K562 (cell line): ENCODE results near the gene PDLIM5. TPM values are rescaled to one million over a fixed set of nuclear protein-coding genes. Genes with fewer than 3 reads are reported as not detected.

Source experiments
- ATAC-seq: fragments of 200-7000 bp; cut with Tn5 transposase; 3 replicates; pipeline ENCODE4 v1.9.1; 2020; ENCODE audit warnings: moderate library complexity
- BruUV-seq: library from RNA; stranded (reverse); fragments of 400-500 nt; replicated peaks from 2 replicates; lab custom pipeline; 2021; lab: Mats Ljungman, UMichigan
- CTCF ChIA-PET: fragments of 300-600 bp; formaldehyde crosslinking; extraction: SDS; loops from one replicate; lab custom pipeline; 2021; ENCODE audit warnings: low intra/inter-chr PET ratio; lab: Yijun Ruan, JAX
- POLR2A ChIA-PET: fragments of 300-600, 350-650 bp; sonication (Branson Sonifier 250); formaldehyde crosslinking; extraction: SDS; loops from one replicate; lab custom pipeline; 2021; ENCODE audit warnings: antibody characterized with exemption, inconsistent platforms; lab: Yijun Ruan, JAX
- DNase-seq, 4 experiments: peaks; one replicate each; pipeline versions ENCODE4 v3.0.0 to v3.0.0-alpha.2; 2011 to 2018; ENCODE audit warnings: low spot score in 3 of 4, mixed read lengths in 3 of 4; ENCODE audit errors: extremely low read depth in 1 of 4
- FAIRE-seq: peaks from 2 replicates; lab custom pipeline; 2011; peaks lifted over from hg19 to GRCh38; lab: Jason Lieb, UNC
- H2AFZ ChIP-seq: 2 replicates; pipeline ENCODE4 v1.6.0; 2011; ENCODE audit warnings: low read depth, low read length, control low read depth, inconsistent platforms
- H3K27ac ChIP-seq: fragments of 200-600 bp; 3 replicates; pipeline ENCODE4 v1.8.0; 2011; ENCODE audit warnings: low read depth, mild to moderate bottlenecking, control low read depth, inconsistent platforms, low read length, moderate library complexity, mixed read lengths; ENCODE audit errors: extremely low read depth
- H3K27me3 ChIP-seq, 2 experiments: fragments of 300-600 bp in 1 of 2; 2 replicates in 1 of 2; 3 replicates in 1 of 2; pipeline versions ENCODE4 v1.6.0 to v1.8.0; 2011; ENCODE audit warnings: inconsistent platforms in 2 of 2, low read length in 2 of 2, mild to moderate bottlenecking in 1 of 2, mixed read lengths in 1 of 2, moderate library complexity in 1 of 2; ENCODE audit not compliant: control insufficient read depth in 2 of 2, insufficient read depth in 2 of 2
- H3K36me3 ChIP-seq: fragments of 300-600 bp; 3 replicates; pipeline ENCODE4 v1.8.0; 2011; ENCODE audit warnings: mild to moderate bottlenecking, low read length, inconsistent platforms; ENCODE audit not compliant: control insufficient read depth, insufficient read depth
- H3K4me1 ChIP-seq, 2 experiments: fragments of 200-600 bp in 1 of 2; replicated peaks in 1 of 2; 2 replicates in 1 of 2; 3 replicates in 1 of 2; pipeline versions ENCODE4 v1.5.1 to v1.8.0; 2011; ENCODE audit warnings: inconsistent platforms in 2 of 2, low read length in 2 of 2, mild to moderate bottlenecking in 1 of 2, mixed read lengths in 1 of 2, moderate library complexity in 1 of 2; ENCODE audit not compliant: control insufficient read depth in 2 of 2, insufficient read depth in 2 of 2
- H3K4me2 ChIP-seq: 2 replicates; pipeline ENCODE4 v1.6.1; 2011; ENCODE audit warnings: low read length, control low read depth, inconsistent platforms, mixed read lengths; ENCODE audit not compliant: insufficient read depth
- H3K4me3 ChIP-seq: fragments of 200-600 bp; sonication (generic), shearing (Covaris generic); 2 replicates; pipeline ENCODE4 v1.5.1; 2016; ENCODE audit warnings: control low read depth, inconsistent platforms
- H3K79me2 ChIP-seq: fragments of 200-600 bp; 3 replicates; pipeline ENCODE4 v1.8.0; 2011; ENCODE audit warnings: low read length, inconsistent platforms; ENCODE audit not compliant: control insufficient read depth, insufficient read depth
- H3K9ac ChIP-seq, 2 experiments: 2 replicates each; pipeline versions ENCODE4 v1.6.0 to v1.6.1; 2011; ENCODE audit warnings: low read depth in 2 of 2, low read length in 2 of 2, control low read depth in 1 of 2, inconsistent platforms in 1 of 2, mild to moderate bottlenecking in 1 of 2, mixed read lengths in 1 of 2; ENCODE audit not compliant: insufficient read depth in 1 of 2
- H3K9me1 ChIP-seq: one replicate; pipeline ENCODE4 v1.6.0; 2011; ENCODE audit warnings: inconsistent platforms, mild to moderate bottlenecking, low read length, moderate library complexity; ENCODE audit not compliant: control insufficient read depth, insufficient read depth
- H3K9me3 ChIP-seq: replicated peaks from 2 replicates; pipeline ENCODE4 v1.5.1; 2011; ENCODE audit warnings: low read depth, low read length, inconsistent platforms; ENCODE audit not compliant: control insufficient read depth, insufficient read depth
- H4K20me1 ChIP-seq: replicated peaks from 2 replicates; pipeline ENCODE4 v1.6.1; 2011; ENCODE audit warnings: low read length, inconsistent platforms, mixed read lengths; ENCODE audit not compliant: control insufficient read depth, insufficient read depth
- CXXC5 ChIP-seq: fragments of 250-450 bp; sonication (Bioruptor Pico); IDR thresholded peaks from 2 replicates; pipeline ENCODE4 v1.8.0; 2022; ENCODE audit warnings: inconsistent platforms, mild to moderate bottlenecking, moderate library complexity
- FOXA1 ChIP-seq: fragments of 450-650 bp; IDR thresholded peaks from 2 replicates; pipeline ENCODE4 v1.6.1; 2016; ENCODE audit warnings: mild to moderate bottlenecking, borderline replicate concordance
- MLLT1 ChIP-seq, 2 experiments: fragments of 450-650 bp; IDR thresholded peaks; 2 replicates each; pipeline ENCODE4 v1.6.1; 2016
- MTA3 ChIP-seq: fragments of 450-650 bp; formaldehyde crosslinking; IDR thresholded peaks from 2 replicates; pipeline ENCODE4 v1.6.1; 2017; ENCODE audit warnings: mild to moderate bottlenecking, borderline replicate concordance
- POLR2A ChIP-seq: fragments of 450-650 bp; conservative IDR thresholded peaks from 2 replicates; pipeline ENCODE4 v1.6.1; 2016
- POLR2G ChIP-seq: fragments of 200-400 bp; formaldehyde crosslinking; IDR thresholded peaks from 2 replicates; pipeline ENCODE4 v1.6.1; 2017; ENCODE audit warnings: low read depth, mild to moderate bottlenecking, antibody characterized with exemption, low read length, moderate library complexity
- RFX1 ChIP-seq: fragments of 450-650 bp; IDR thresholded peaks from 2 replicates; pipeline ENCODE4 v1.6.1; 2016; ENCODE audit warnings: mild to moderate bottlenecking, moderate library complexity
- SNIP1 ChIP-seq: fragments of 450-650 bp; IDR thresholded peaks from 2 replicates; pipeline ENCODE4 v1.7.1; 2017; ENCODE audit warnings: low read depth, mild to moderate bottlenecking
- ZFPM2 ChIP-seq: fragments of 250-450 bp; sonication (Bioruptor Pico); IDR thresholded peaks from 2 replicates; pipeline ENCODE4 v1.5.1; 2022; ENCODE audit warnings: mild to moderate bottlenecking
- ZNF316 ChIP-seq: fragments of 450-650 bp; IDR thresholded peaks from 2 replicates; pipeline ENCODE4 v1.6.1; 2016
- ZNF551 ChIP-seq: fragments of 250-450 bp; sonication (Bioruptor Pico); IDR thresholded peaks from 2 replicates; pipeline ENCODE4 v1.5.0; 2021; ENCODE audit warnings: mild to moderate bottlenecking, moderate library complexity
- in situ Hi-C: fragments of 300-500 bp; cut with MboI; formaldehyde crosslinking; loops from 4 replicates; pipeline ENCODE4 v1.15.0; 2018; ENCODE audit warnings: inconsistent platforms, mixed read lengths
- intact Hi-C: fragments of 100-400 bp; cut with micrococcal nuclease; formaldehyde crosslinking; loops from 2 replicates; pipeline ENCODE4 v1.14.2; 2022
- polyA plus RNA-seq, 8 experiments: library from polyadenylated mRNA; depleted of rRNA in 4 of 8; stranded (reverse) in 5 of 8; unstranded in 3 of 8; fragments of >200 nt; fragmentation: Nextera tagmentation in 2 of 8; fragmentation: Illumina TruSeq in 1 of 8; extraction: Ambion mirVana in 2 of 8; extraction: Trizol in 1 of 8; gene quantifications; 2 replicates each; pipeline versions ENCODE4 v1.2.1 to v1.2.3, GENCODE V29; 2011 to 2014; ENCODE audit warnings: inconsistent platforms in 1 of 8, missing spikeins in 1 of 8
- total RNA-seq, 7 experiments: library from RNA; depleted of rRNA in 6 of 7; stranded (reverse); fragments of >200 nt in 6 of 7; fragmentation: Illumina TruSeq in 2 of 7; extraction: Trizol in 2 of 7; gene quantifications; 2 replicates each; pipeline versions ENCODE4 v1.2.1 to v1.2.3, GENCODE V29; 2011 to 2021; ENCODE audit warnings: low replicate concordance in 1 of 7

The PDLIM5 gene
- total and polyA plus RNA-seq, 9 of the 15 experiments (the other 6 are each of a cell fraction or from before 2014, with no cell fraction given): 36.9 to 127 (median 62.5) TPM

DNA sequence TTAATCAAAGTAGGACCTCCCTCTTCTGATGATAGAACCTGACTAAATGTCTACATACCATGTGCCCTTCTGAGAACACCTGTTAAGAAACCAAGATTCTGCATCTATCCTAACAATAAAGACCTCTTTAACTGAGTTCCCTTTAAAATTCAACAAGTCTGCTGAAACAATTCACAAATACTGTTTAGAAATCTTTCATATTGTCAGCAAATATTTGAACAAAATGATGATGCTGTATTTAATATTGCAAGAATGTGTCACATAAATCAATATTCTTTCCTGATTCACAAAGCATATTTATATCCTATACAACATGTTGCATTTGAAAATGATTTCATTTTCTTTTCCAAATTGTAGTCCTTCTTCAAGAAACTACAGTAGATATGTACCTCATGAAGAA lies 246.4 kb downstream of the PDLIM5 start:
- H3K9ac ChIP-seq: no peak overlapping the region
- in situ Hi-C loops: no loop called here
- no peak overlapping the region for H2AFZ ChIP-seq
- H3K36me3 ChIP-seq: no peaks in the 10 kb centered on the region
- no peak overlapping the region for H3K4me2 ChIP-seq
- no peaks in the 10 kb centered on the region for H3K9me1 ChIP-seq
- no peak for TF ChIP-seq MLLT1 (IDR thresholded peaks at IDR 0.05)
- TF ChIP-seq SNIP1: no peak
- 0 out of 2 replicates have a peak, but pooled peaks have one; percentile 11 for TF ChIP-seq ZNF316
- TF ChIP-seq, all 486 proteins: peak for 1
- no peaks in the 10 kb centered on the region for H3K79me2 ChIP-seq
- no peak overlapping the region for H3K4me3 ChIP-seq
- H3K27ac ChIP-seq: no peak overlapping the region
- FAIRE-seq (no peak), ATAC-seq (no peak), DNase-seq (no peak)
- no peaks in the 10 kb centered on the region for H4K20me1 ChIP-seq
- peaks cover 6 to 9% of the 10 kb centered on the region in 2 experiments; a peak in 4 of 5 replicates for H3K27me3 ChIP-seq
- H3K4me1 ChIP-seq: no peaks in the 10 kb centered on the region
- H3K9me3 ChIP-seq: no peaks in the 10 kb centered on the region
- ChIA-PET POLR2A (no interaction called here), CTCF (no interaction called here)
- no TSS peak for BruUV-seq
- intact Hi-C loops: no loop called here

GRCh38 chr4:94700298-94700697 lies 248.6 kb downstream of the PDLIM5 start:
- CTCF ChIA-PET: no interaction called here
- in situ Hi-C loops: no loop called here
- ATAC-seq: no peak

More at GRCh38 chr4:94700298-94700697, 248.6 kb downstream of the PDLIM5 start:
- no peaks in the 10 kb centered on the region for H3K79me2 ChIP-seq
- no peaks in the 10 kb centered on the region for H3K9me1 ChIP-seq
- no peak for FAIRE-seq
- no TSS peak for BruUV-seq
- H4K20me1 ChIP-seq: no peaks in the 10 kb centered on the region
- no peak overlapping the region for H3K4me2 ChIP-seq
- no peaks in the 10 kb centered on the region for H3K4me1 ChIP-seq
- no peak overlapping the region for H3K4me3 ChIP-seq
- H3K36me3 ChIP-seq: no peaks in the 10 kb centered on the region
- no peak for DNase-seq
- intact Hi-C loops: no loop called here
- TF ChIP-seq POLR2G (no peak), CXXC5 (no peak), POLR2A (no peak), ZFPM2 (no peak), FOXA1 (no peak), RFX1 (no peak), MTA3 (no peak), ZNF551 (no peak)
- TF ChIP-seq, all 486 proteins: peak for 0
- Histone ChIP-seq H2AFZ (no peak overlapping the region), H3K27me3 (peaks cover 6 to 8% of the 10 kb centered on the region in 2 experiments; a peak in 3 of 5 replicates), H3K9ac (no peak overlapping the region), H3K9me3 (no peaks in the 10 kb centered on the region), H3K27ac (no peak overlapping the region)
- POLR2A ChIA-PET: no interaction called here
